ENCODE measurements around the gene PAQR8.

The PAQR8 gene

DNA sequence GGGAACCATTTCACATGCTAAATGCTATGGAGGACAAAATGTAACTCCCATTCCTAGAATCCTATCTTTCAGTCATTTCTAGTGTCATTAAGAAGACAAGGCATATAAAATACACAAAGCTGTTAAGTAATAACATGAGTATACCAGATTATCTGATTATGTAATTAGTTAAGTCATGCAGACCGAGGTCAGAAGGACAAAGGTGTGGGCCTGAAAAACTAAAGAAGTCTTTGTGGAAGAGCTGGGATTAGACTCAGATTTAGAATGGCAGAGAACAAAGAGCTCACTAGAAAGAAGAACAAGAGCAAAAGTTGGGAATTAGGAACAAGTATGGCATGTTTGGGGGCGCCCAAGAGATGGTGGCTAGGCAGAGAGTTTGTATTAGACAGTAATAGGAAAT lies 95.1 kb downstream of the PAQR8 start:
- no peak for DNase-seq (ENCODE audit: low read depth in 2 of 2, low spot score in 1 of 2)

All from stimulated activated CD8-positive, alpha-beta memory T cell treated with anti-CD3 and anti-CD28 coated beads, Interleukin-4, amount 100 ng/mL, for 1 hour (primary cell).